NCI-H146 treated with DMSO at 0.1 percent for 48 hours (cell line): ENCODE data around the gene IFIT1.
"Not testable (repeated sequence)": the region's sequence is repeated elsewhere in the genome, so short reads cannot be mapped to it uniquely, and the experiment has no call there.

ENCODE experiments used
- DNase-seq: peaks from one replicate; lab custom pipeline; 2025; ENCODE audit not compliant: unreplicated experiment; lab: John Stamatoyannopoulos, UW

Gene IFIT1

DNA sequence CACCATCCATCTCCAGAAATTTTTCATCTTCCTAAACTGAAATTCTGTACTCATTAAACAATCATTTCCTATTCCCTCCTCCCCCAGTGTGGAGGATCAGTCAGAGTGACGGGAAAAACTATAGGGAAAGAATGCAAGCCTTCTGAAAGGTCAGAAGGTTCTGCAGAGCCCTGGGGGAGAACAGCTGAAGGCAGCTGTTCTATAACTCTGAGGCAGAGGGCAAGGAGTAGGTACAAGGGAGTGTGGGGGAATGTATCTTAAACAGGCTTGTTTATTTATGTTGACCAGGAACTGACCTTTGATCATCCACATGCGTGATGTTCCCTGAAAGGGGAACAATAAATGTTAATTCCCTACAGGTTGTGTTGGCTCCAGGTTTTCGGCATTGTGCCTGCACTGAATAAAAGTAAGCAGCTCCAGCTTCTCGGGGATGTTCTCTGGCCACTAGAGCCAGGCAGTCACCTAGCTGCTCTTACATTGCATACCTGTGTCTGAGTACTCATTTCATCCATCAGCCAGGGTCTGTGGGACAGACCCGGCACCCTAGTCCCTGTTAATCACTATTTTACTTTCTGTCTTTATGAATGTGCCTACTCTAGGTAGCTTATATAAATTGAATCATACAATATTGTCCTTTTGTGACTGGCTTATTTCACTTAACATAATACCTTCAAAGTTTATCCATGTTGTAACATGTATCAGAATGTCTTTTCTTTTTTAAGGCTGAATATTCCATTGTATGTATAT, 5.8 kb downstream of the IFIT1 start:
- DNase-seq, result no peak

DNA sequence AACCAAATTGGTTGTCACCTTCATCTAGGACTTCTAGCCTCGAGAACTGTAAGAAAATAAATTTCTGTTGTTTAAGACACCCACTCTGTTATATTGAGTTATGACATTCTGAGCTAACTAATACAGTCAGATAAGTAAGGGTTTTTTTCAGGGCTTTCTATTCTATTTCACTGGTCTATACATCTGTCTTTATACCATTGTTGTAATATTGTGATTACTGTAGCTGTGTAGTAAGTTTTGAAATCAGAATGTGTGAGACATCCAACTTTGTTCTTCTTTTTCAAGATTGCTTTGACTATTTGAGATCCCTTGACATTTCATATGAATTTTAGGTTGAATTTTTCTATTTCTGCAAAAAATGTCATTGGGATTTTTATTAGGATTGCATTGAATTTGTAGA, 7.5 kb downstream of the IFIT1 start:
- no peak for DNase-seq

- DNase-seq, result no peak
Observed at GRCh38 chr10:89403043-89403442, 10.6 kb downstream of the IFIT1 start.

- DNase-seq, result no peak
Observed at GRCh38 chr10:89404104-89405047, 12.0 kb downstream of the IFIT1 start.

DNA sequence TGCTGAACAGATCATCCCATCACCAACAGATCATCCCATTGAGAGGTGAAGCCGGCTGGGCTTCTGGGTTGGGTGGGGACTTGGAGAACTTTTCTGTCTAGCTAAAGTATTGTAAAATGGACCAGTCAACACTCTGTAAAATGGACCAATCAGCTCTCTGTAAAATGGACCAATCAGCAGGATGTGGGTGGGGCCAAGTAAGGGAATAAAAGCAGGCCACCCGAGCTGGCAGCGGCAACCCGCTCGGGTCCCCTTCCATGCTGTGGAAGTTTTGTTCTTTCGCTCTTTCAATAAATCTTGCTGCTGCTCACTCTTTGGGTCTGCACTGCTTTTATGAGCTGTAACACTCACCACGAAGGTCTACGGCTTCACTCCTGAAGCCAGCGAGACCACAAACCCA, 13.8 kb downstream of the IFIT1 start:
- DNase-seq, result not testable (repeated sequence)

GRCh38 chr10:89407792-89408191, 15.4 kb downstream of the IFIT1 start:
- DNase-seq, result not testable (repeated sequence)

DNA sequence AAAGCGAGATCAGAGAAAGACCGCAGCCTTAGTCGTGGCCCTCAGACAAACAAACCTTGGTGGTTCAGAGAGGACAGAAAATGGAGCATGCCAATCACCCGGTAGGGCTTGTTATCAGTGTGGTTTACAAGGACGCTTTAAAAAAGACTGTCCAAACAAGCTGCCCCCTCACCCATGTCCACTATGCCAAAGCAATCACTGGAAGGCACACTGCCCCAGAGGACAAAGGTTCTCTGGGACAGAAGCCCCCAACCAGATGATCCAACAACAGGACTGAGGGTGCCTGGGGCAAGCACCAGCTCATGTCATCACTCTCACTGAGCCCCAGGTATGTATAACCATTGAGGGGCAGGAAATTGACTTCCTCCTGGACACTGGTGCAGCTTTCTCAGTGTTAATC, 16.9 kb downstream of the IFIT1 start:
- not testable (repeated sequence) for DNase-seq

DNA sequence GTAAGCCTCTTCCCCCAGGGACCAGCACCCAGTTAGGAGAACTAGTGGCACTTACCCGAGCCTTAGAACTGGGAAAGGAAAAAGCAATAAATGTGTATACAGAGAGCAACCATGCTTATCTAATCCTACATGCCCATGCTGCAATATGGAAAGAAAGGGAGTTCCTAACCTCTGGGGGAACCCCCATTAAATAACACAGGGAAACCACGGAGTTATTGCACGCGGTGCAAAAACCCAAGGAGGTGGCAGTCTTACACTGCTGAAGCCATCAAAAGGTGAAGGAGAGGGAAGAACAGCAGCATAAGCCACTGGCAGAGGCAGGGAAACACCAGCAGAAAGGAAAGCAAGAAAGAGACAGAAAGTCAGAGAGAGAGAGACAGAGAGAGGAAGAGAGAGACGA, 18.1 kb downstream of the IFIT1 start:
- not testable (repeated sequence) for DNase-seq

GRCh38 chr10:89411135-89411534, 18.7 kb downstream of the IFIT1 start:
- not testable (repeated sequence) for DNase-seq

- not testable (repeated sequence) for DNase-seq
Observed at GRCh38 chr10:89412276-89412675, 19.9 kb downstream of the IFIT1 start.

- no peak for DNase-seq
Observed at GRCh38 chr10:89413398-89413912, 21.0 kb downstream of the IFIT1 start.

DNA sequence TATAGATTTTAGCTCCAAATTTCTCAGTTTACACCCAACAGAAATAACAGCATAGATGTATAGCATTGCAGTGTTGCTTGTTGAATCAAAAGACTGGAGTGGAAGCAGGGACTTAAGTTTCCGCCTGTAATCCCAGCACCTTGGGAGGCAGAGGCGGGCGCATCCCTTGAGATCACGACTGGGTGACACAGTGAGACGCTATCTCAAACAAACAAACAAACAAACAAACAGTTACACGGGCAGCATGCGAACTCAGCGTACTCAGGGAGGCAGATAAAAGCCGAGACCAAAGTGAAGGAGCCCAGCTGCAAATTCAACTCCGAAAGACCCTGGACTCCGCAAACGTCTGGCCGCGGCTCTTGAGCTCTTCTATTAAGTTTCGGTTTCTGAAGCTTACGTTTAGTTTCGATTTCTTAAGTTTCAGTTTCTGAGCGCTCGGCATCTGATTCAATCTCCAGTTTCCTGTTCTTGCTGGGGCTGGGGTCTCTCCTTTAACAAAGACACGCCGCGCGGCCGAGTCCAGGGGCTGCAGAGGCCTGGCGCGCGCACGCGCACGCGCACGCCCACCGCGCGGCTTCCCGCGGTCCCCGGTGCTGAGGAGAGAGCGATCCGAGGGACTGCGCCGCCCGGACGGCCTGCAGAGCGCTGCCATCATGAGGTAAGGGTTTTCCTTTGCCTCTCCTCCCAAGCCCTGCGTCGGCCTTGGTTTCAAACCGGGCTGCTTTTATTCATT, 21.9 kb downstream of the IFIT1 start, which contains the start of gene IFIT5:
Gene IFIT5 (plus strand): TSS at position 423 of the 733 bp plus-strand sequence. CDS start 231 bp downstream, at position 654.
- peak; percentile 47 for DNase-seq

- DNase-seq, result peak; percentile 22
Observed at GRCh38 chr10:89414879-89415821, 22.7 kb downstream of the IFIT1 start.

- no peak for DNase-seq
Observed at GRCh38 chr10:89416465-89416864, 24.0 kb downstream of the IFIT1 start.

DNA sequence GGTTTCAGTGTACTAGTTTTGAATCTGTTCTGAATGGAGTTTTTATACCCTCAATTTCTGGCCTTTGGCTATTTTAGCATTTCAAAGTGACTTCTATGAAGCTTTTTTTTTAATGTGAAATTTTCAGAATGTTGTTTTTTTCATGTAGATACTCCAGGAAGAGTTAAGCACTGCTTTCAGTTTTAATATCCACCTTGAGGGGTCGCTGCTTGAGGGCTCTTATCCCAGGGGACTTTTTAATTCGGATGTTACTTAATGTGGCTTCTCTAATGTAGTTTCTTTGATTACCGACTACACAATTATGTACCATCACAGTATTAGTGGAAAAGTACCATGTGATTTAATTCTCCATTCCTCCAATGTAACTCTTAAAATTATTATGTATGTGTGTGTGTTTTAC, 27.1 kb downstream of the IFIT1 start:
- DNase-seq, result no peak

DNA sequence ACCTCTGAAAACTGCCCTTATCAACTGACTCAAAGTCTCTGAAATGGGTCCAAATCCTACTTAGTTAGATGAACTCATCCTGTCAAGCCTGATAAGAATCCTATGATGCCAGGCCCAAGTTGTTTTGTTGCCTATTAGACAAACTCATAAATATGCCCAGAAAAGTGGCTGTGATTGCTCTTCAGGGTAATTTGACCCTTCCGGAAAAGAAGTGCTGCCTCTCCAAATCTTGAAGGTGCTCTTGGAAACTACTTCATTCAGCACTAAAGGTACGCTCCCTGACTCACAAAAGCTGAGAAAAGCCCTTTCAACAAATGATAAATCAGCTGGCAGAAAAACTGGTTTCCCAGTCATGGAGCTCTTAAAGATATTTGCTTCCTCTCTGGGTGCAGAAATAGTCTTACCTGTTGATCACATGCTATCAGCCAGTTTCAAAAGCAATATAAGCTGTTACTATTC, 28.6 kb downstream of the IFIT1 start:
- no peak for DNase-seq

DNA sequence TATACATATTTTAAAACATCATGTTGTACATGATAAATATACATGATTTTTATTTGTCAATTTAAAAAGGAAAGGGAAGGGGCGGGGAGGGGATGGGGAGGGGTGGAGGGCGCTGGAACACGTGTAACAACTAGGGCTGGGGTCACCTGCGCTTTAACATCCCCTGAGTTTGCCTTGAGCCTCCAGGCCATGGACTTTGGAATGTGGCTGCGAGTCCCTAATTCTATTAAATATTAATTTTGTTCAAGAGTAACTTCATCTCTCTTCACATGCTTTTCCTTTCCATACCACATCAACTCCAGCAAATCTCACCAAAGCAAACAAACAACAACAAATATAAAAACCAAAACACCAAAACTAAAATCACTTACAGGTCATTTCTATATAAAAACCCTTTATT, 32.6 kb downstream of the IFIT1 start:
- DNase-seq, result no peak

DNA sequence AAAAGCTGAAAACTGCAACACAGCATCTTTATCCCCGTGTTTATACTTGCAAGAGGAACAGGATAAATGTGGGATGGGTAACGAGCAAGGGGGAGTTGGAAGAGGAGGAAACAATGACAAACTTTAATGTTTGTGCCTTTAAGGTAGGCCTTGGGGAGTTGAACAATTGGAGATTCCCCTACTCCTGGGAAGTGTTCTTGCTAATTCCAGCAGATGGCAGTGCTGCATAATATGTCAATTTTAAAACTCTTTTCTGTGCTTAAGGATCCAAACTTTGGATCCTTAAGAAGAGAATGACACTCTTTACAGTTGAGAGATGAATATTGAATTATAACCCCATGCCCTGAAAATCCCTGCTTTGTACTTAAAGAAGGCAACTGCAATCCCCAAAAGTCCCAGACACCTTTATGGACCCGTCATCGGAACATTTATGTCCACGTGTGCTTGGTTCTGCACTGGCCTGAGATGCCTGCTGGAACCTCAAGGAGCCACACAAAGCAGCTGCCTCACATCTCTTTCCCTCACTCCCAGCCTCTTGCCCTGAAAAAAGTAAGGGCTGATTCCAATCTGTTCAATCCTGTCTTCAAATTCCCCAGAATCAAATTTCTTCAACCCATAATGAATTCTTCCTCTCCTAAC, 33.9 kb downstream of the IFIT1 start:
- DNase-seq, result peak; percentile 7

GRCh38 chr10:89427629-89428028, 35.2 kb downstream of the IFIT1 start:
- DNase-seq, result no peak
